Gastroesophageal sphincter (tissue), 4 donors: Measurements from ENCODE around the gene ATP5IF1. TPM values are rescaled to one million over a fixed set of nuclear protein-coding genes. Genes with fewer than 3 reads are reported as not detected.

Source experiments
- ATAC-seq: fragments of 150-250 bp; one replicate; pipeline ENCODE4 v1.9.1; 2016; ENCODE audit warnings: mild to moderate bottlenecking, moderate library complexity
- H3K27ac ChIP-seq, 4 donors: fragments of 200-600 bp; sonication (generic) in 3 of 4; 1 replicate in 3 of 4; 2 replicates in 1 of 4; pipeline ENCODE4 v1.5.1; 2016 to 2019
- H3K27me3 ChIP-seq: fragments of 200-600 bp; sonication (generic); one replicate; pipeline ENCODE4 v1.5.1; 2019
- H3K36me3 ChIP-seq, 2 donors: fragments of 200-600 bp; sonication (generic); one replicate each; pipeline ENCODE4 v1.5.1; 2019; ENCODE audit warnings: control low read depth in 1 of 2
- H3K4me1 ChIP-seq, 3 donors: fragments of 200-600 bp; sonication (generic); 1 replicate in 2 of 3; 2 replicates in 1 of 3; pipeline ENCODE4 v1.5.1; 2016 to 2019; ENCODE audit warnings: control low read depth in 2 of 3
- H3K4me3 ChIP-seq, 2 donors: fragments of 200-600 bp; sonication (generic); one replicate each; pipeline ENCODE4 v1.5.1; 2019; ENCODE audit warnings: mild to moderate bottlenecking in 1 of 2, moderate library complexity in 1 of 2
- H3K9me3 ChIP-seq, 3 donors: fragments of 200-600 bp; sonication (generic); one replicate each; pipeline ENCODE4 v1.5.1; 2017 to 2019; ENCODE audit warnings: control low read depth in 2 of 3
- CTCF ChIP-seq, 4 experiments: fragments of 200-600 bp in 2 of 4; fragments of 450-650 bp in 2 of 4; sonication (generic) in 1 of 4; IDR thresholded peaks; one replicate each; pipeline ENCODE4 v1.5.1; 2017 to 2019; ENCODE audit warnings: antibody characterized with exemption in 4 of 4, mild to moderate bottlenecking in 2 of 4, moderate library complexity in 2 of 4
- EP300 ChIP-seq: sonication (generic); formaldehyde crosslinking; IDR thresholded peaks from one replicate; pipeline ENCODE4 v1.6.1; 2017; ENCODE audit warnings: antibody characterized with exemption, mild to moderate bottlenecking
- POLR2A ChIP-seq, 2 donors: fragments of 450-650 bp; IDR thresholded peaks; one replicate each; pipeline ENCODE4 v1.6.1; 2017; ENCODE audit warnings: antibody characterized with exemption in 2 of 2, mild to moderate bottlenecking in 2 of 2, moderate library complexity in 1 of 2
- POLR2AphosphoS5 ChIP-seq: sonication (generic); formaldehyde crosslinking; IDR thresholded peaks from one replicate; pipeline ENCODE4 v1.6.1; 2017; ENCODE audit warnings: antibody characterized with exemption
- WGBS, 2 donors: methylation state at CpG; one replicate each; pipeline ENCODE4 v1.1.5; 2018; ENCODE audit warnings: low coverage in 1 of 2; 5-methylcytosine and 5-hydroxymethylcytosine counted together
- total RNA-seq, 4 donors: library from RNA; depleted of rRNA; stranded (reverse); fragments of >200 nt; gene quantifications; one replicate each; pipeline ENCODE4 v1.1.0, GENCODE V29; 2016

Gene ATP5IF1
- total RNA-seq, 4 donors from 2014 or later = 125 to 266 (median 157) TPM

GRCh38 chr1:28259252-28259933 lies 23.5 kb downstream of the ATP5IF1 start, which contains the start of gene SESN2:
Gene SESN2, plus strand, starts transcription at chr1:28259518. Its CDS starts 330 bp downstream, at chr1:28259848.
- peaks cover 0 to 40% (median 10%) of the 10 kb centered on the region in 3 donors for H3K4me1 ChIP-seq
- TF ChIP-seq POLR2A (IDR thresholded peaks at IDR 0.05) (peak; percentile 97 to 98), EP300 (no peak), CTCF (IDR thresholded peaks at IDR 0.05) (no peak), POLR2AphosphoS5 (peak; percentile 98)
- WGBS, 2 donors = no CpG with 5 or more reads among the region's 76 CpGs
- ATAC-seq = peak; percentile 97
- no peaks in the 10 kb centered on the region for H3K36me3 ChIP-seq
- no peaks in the 10 kb centered on the region for H3K9me3 ChIP-seq
- H3K4me3 ChIP-seq = peak within 1 kb of the TSS; percentile 62 to 77
- no peaks in the 10 kb centered on the region for H3K27me3 ChIP-seq
- H3K27ac ChIP-seq = peak within 1 kb of the TSS; percentile 71 to 99 (median 96)

- Histone ChIP-seq H3K4me3 (peak overlapping the region; percentile 62 to 77), H3K36me3 (no peaks in the 10 kb centered on the region), H3K27me3 (no peaks in the 10 kb centered on the region), H3K9me3 (no peaks in the 10 kb centered on the region), H3K4me1 (peaks cover 0 to 42% (median 10%) of the 10 kb centered on the region in 3 donors), H3K27ac (peak overlapping the region; percentile 71 to 99 (median 96))
- ATAC-seq = peak; percentile 76
- TF ChIP-seq EP300 (no peak), CTCF (IDR thresholded peaks at IDR 0.05) (no peak), POLR2AphosphoS5 (no peak), POLR2A (IDR thresholded peaks at IDR 0.05) (no peak)
- WGBS, 2 donors = 0% methylated on average over 1 of the region's 66 CpGs; no CpG with 5 or more reads in 1 of the 2 donors
Measured at GRCh38 chr1:28259934-28260802, 24.2 kb downstream of the ATP5IF1 start.

- Histone ChIP-seq H3K27me3 (no peaks in the 10 kb centered on the region), H3K4me3 (peak overlapping the region; percentile 62 to 77), H3K27ac (peak overlapping the region in 3 of 4 donors; percentile 93 to 99 (median 98)), H3K4me1 (peaks cover 0 to 48% (median 10%) of the 10 kb centered on the region in 3 donors), H3K36me3 (no peaks in the 10 kb centered on the region), H3K9me3 (no peaks in the 10 kb centered on the region)
- no peak for ATAC-seq
- 41 to 63% methylated on average over 3 to 6 of the region's 7 CpGs for WGBS, 2 donors
- no peak for TF ChIP-seq POLR2A (IDR thresholded peaks at IDR 0.05)
Measured at GRCh38 chr1:28260803-28261174, 24.9 kb downstream of the ATP5IF1 start.

- TF ChIP-seq CTCF (IDR thresholded peaks at IDR 0.05) (no peak), EP300 (no peak), POLR2AphosphoS5 (no peak), POLR2A (IDR thresholded peaks at IDR 0.05) (no peak)
- ATAC-seq = no peak
- no peak overlapping the region for H3K4me3 ChIP-seq
- H3K4me1 ChIP-seq = peaks cover 0 to 56% (median 15%) of the 10 kb centered on the region in 3 donors
- 100% methylated on average over 1 of the region's 1 CpG; no CpG with 5 or more reads in 1 of the 2 donors for WGBS, 2 donors
- H3K9me3 ChIP-seq = no peaks in the 10 kb centered on the region
- no peak overlapping the region for H3K27ac ChIP-seq
- H3K27me3 ChIP-seq = no peaks in the 10 kb centered on the region
- peaks cover 0 to 4% of the 10 kb centered on the region in 2 donors for H3K36me3 ChIP-seq
Measured at GRCh38 chr1:28264897-28265296, 29.0 kb downstream of the ATP5IF1 start.

- ATAC-seq = no peak
- TF ChIP-seq POLR2A (IDR thresholded peaks at IDR 0.05) (no peak), EP300 (no peak), POLR2AphosphoS5 (no peak)
- Histone ChIP-seq H3K9me3 (no peaks in the 10 kb centered on the region), H3K27me3 (no peaks in the 10 kb centered on the region), H3K4me1 (peaks cover 0 to 54% (median 15%) of the 10 kb centered on the region in 3 donors), H3K4me3 (no peak overlapping the region), H3K27ac (no peak overlapping the region), H3K36me3 (peaks cover 0 to 6% of the 10 kb centered on the region in 2 donors)
- WGBS, 2 donors = 57 to 86% methylated on average over 2 to 8 of the region's 8 CpGs
Measured at GRCh38 chr1:28265577-28265976, 29.7 kb downstream of the ATP5IF1 start.
